ENCODE results near the gene RFTN1. TPM values are rescaled to one million over a fixed set of nuclear protein-coding genes. Genes with fewer than 3 reads are reported as not detected.

The RFTN1 gene
- total RNA-seq, 1 donor from 2014 or later: 53.4 TPM

- Mint-ChIP-seq H3K27ac (ENCODE audit: unreplicated experiment) (peak overlapping the region; percentile 41), H3K36me3 (ENCODE audit: low read depth) (no peaks in the 10 kb centered on the region), H3K9me3 (ENCODE audit: low read depth) (no peaks in the 10 kb centered on the region), H3K4me1 (ENCODE audit: low read depth) (peaks cover 50% of the 10 kb centered on the region), H3K4me3 (ENCODE audit: unreplicated experiment) (peak overlapping the region; percentile 96), H3K27me3 (ENCODE audit: low read depth) (no peaks in the 10 kb centered on the region)
- TF ChIP-seq CTCF (IDR thresholded peaks at IDR 0.05): no peak
- DNase-seq (ENCODE audit: low spot score): no peak
Measured at GRCh38 chr3:16514021-16514700, 662 bp upstream of the RFTN1 start.

- peak overlapping the region; percentile 96 for H3K4me3 Mint-ChIP-seq (ENCODE audit: unreplicated experiment)
- H3K27me3 Mint-ChIP-seq (ENCODE audit: low read depth): no peaks in the 10 kb centered on the region
- H3K4me1 Mint-ChIP-seq (ENCODE audit: low read depth): peaks cover 55% of the 10 kb centered on the region
- peak overlapping the region; percentile 79 for H3K27ac Mint-ChIP-seq (ENCODE audit: unreplicated experiment)
- DNase-seq (ENCODE audit: low spot score): no peak
- no peaks in the 10 kb centered on the region for H3K36me3 Mint-ChIP-seq (ENCODE audit: low read depth)
- no peak for TF ChIP-seq CTCF (IDR thresholded peaks at IDR 0.05)
- no peaks in the 10 kb centered on the region for H3K9me3 Mint-ChIP-seq (ENCODE audit: low read depth)
Measured at GRCh38 chr3:16512435-16513140, 911 bp downstream of the RFTN1 start.

- H3K4me1 Mint-ChIP-seq (ENCODE audit: low read depth): peaks cover 49% of the 10 kb centered on the region
- H3K27ac Mint-ChIP-seq (ENCODE audit: unreplicated experiment): peak overlapping the region; percentile 79
- no peak for DNase-seq (ENCODE audit: low spot score)
- H3K9me3 Mint-ChIP-seq (ENCODE audit: low read depth): no peaks in the 10 kb centered on the region
- TF ChIP-seq CTCF (IDR thresholded peaks at IDR 0.05): peak; percentile 35
- H3K36me3 Mint-ChIP-seq (ENCODE audit: low read depth): no peaks in the 10 kb centered on the region
- H3K4me3 Mint-ChIP-seq (ENCODE audit: unreplicated experiment): peak overlapping the region; percentile 96
- no peaks in the 10 kb centered on the region for H3K27me3 Mint-ChIP-seq (ENCODE audit: low read depth)
Measured at GRCh38 chr3:16511681-16512434, 1.6 kb downstream of the RFTN1 start.

- H3K36me3 Mint-ChIP-seq (ENCODE audit: low read depth): no peaks in the 10 kb centered on the region
- H3K4me3 Mint-ChIP-seq (ENCODE audit: unreplicated experiment): no peak overlapping the region
- no peak for DNase-seq (ENCODE audit: low spot score)
- no peaks in the 10 kb centered on the region for H3K27me3 Mint-ChIP-seq (ENCODE audit: low read depth)
- TF ChIP-seq CTCF (IDR thresholded peaks at IDR 0.05): no peak
- H3K4me1 Mint-ChIP-seq (ENCODE audit: low read depth): peaks cover 46% of the 10 kb centered on the region
- peak overlapping the region; percentile 84 for H3K27ac Mint-ChIP-seq (ENCODE audit: unreplicated experiment)
- H3K9me3 Mint-ChIP-seq (ENCODE audit: low read depth): no peaks in the 10 kb centered on the region
Measured at GRCh38 chr3:16510620-16511319, 2.7 kb downstream of the RFTN1 start.
